Measurements from ENCODE around the gene DDX39A. TPM values are rescaled to one million over a fixed set of nuclear protein-coding genes. Genes with fewer than 3 reads are reported as not detected.

DDX39A gene
- total and polyA plus RNA-seq, 2 donors (not counting 1 experiment from before 2014, with no cell fraction given): 178 to 393 TPM

DNA sequence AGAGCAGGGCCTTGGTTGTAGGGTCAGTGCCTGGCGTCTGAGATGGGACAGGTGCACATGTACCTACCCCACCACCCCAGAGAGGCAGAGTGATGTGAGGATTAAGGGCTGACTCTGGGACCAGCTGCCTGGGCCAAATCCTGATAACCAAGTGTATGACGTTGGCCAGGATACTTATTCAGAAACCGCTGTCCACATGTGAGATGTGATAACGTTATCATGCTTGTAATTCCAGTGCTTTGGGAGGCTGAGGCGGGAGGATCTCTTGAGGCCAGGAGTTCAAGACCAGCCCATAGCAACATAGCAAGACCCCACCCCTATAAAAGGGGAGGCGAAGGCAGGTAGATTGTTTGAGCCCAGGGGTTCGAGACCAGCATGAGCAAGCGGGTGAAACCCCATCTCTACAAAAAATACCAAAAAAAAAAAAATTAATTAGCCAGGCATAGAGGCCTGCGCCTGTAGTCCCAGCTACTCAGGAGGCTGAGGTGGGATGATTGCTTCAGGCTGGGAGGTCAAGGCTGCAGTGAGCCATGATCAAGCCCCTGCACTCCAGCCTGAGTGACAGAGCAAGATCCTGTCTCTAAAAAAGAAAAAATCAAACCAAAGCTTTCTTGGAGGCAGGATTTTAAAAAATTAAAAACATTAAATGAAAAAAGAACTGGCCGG is 27.9 kb downstream of the DDX39A start:
- Mint-ChIP-seq H3K27me3 (no peaks in the 10 kb centered on the region), H3K4me3 (no peak overlapping the region), H3K4me1 (peaks cover 2% of the 10 kb centered on the region), H3K9me3 (ENCODE audit: insufficient read depth) (no peaks in the 10 kb centered on the region), H3K27ac (no peak overlapping the region)
- Histone ChIP-seq H3K4me2 (replicated peaks; ENCODE audit: low read depth, low read length, poor library complexity, severe bottlenecking) (no peak overlapping the region), H4K20me1 (ENCODE audit: control insufficient read depth, insufficient read depth, low read length, poor library complexity, severe bottlenecking) (peaks cover 5% of the 10 kb centered on the region), H3K4me3 (ENCODE audit: control extremely low read depth in 1 of 5, extremely low read depth in 1 of 5, insufficient read depth in 1 of 5, low read depth in 2 of 5, low read length in 4 of 5) (no peak overlapping the region), H3K4me1 (ENCODE audit: control insufficient read depth in 2 of 2, insufficient read depth in 2 of 2, low read length in 2 of 2) (no peaks in the 10 kb centered on the region), H3K27ac (ENCODE audit: low read length in 2 of 2) (no peak overlapping the region), H3K9ac (ENCODE audit: low read length) (no peak overlapping the region), H3K9me3 (ENCODE audit: control extremely low read depth in 1 of 3, control insufficient read depth in 2 of 3, insufficient read depth in 1 of 3, low read length in 2 of 3) (no peaks in the 10 kb centered on the region), H3K36me3 (replicated peaks in 1 of 2; ENCODE audit: control extremely low read depth in 1 of 2, control insufficient read depth in 1 of 2, extremely low read depth in 1 of 2, insufficient read depth in 2 of 2, low read length in 1 of 2) (peaks cover 0 to 48% of the 10 kb centered on the region in 2 experiments), H3K79me2 (ENCODE audit: control insufficient read depth, insufficient read depth, low read length) (peaks cover 9% of the 10 kb centered on the region), H2AFZ (ENCODE audit: insufficient read depth, low read depth, low read length, poor library complexity, severe bottlenecking) (no peak overlapping the region), H3K27me3 (replicated peaks in 1 of 4; ENCODE audit: control extremely low read depth in 1 of 4, control insufficient read depth in 3 of 4, insufficient read depth in 4 of 4, low read length in 3 of 4) (no peaks in the 10 kb centered on the region)
- DNase-seq (no peak), ATAC-seq (ENCODE audit: low read depth) (no peak)
- CTCF ChIA-PET: interaction anchor here (0.6 to 1.4 kb wide), 4 partner anchors 30 to 182 kb away, joined by 3 to 7 read pairs (median 4); no protein-coding TSS in a partner anchor
- WGBS (ENCODE audit: insufficient coverage): 100% methylated on average over 3 of the region's 10 CpGs
- TF ChIP-seq, protein P1, sequence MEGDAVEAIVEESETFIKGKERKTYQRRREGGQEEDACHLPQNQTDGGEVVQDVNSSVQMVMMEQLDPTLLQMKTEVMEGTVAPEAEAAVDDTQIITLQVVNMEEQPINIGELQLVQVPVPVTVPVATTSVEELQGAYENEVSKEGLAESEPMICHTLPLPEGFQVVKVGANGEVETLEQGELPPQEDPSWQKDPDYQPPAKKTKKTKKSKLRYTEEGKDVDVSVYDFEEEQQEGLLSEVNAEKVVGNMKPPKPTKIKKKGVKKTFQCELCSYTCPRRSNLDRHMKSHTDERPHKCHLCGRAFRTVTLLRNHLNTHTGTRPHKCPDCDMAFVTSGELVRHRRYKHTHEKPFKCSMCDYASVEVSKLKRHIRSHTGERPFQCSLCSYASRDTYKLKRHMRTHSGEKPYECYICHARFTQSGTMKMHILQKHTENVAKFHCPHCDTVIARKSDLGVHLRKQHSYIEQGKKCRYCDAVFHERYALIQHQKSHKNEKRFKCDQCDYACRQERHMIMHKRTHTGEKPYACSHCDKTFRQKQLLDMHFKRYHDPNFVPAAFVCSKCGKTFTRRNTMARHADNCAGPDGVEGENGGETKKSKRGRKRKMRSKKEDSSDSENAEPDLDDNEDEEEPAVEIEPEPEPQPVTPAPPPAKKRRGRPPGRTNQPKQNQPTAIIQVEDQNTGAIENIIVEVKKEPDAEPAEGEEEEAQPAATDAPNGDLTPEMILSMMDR (IDR thresholded peaks at IDR 0.05): no peak
- no peak for TF ChIP-seq EZH2 (IDR thresholded peaks at IDR 0.05; ENCODE audit: borderline replicate concordance, insufficient read depth, low read depth, low read length, poor library complexity, severe bottlenecking)
- POLR2A ChIA-PET: interaction anchor here (1.3 kb wide), 1 partner anchor 13 kb away, joined by 5 read pairs; no protein-coding TSS in a partner anchor
- intact Hi-C loops (cut with micrococcal nuclease): no loop called here

DNA sequence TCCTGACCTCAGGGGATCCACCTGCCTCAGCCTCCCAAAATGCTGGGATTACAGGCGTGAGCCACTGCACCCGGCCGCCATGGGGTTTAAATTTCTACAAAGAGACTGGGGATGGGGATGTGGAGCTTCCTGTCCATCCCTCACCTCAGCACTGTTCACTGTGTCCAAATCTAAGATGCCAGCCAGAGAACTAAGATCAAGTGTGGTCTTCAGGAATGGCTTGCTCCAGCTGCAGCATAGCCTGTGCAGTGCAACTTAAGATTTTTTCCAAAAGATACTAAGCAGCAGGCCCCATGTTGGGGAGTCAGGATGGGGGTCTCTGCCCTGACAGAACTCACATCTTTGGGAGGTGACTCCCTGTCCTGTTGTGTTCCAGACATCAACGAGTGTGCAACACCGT is 28.6 kb downstream of the DDX39A start:
- Histone ChIP-seq H3K79me2 (ENCODE audit: control insufficient read depth, insufficient read depth, low read length) (peaks cover 15% of the 10 kb centered on the region), H3K36me3 (replicated peaks in 1 of 2; ENCODE audit: control extremely low read depth in 1 of 2, control insufficient read depth in 1 of 2, extremely low read depth in 1 of 2, insufficient read depth in 2 of 2, low read length in 1 of 2) (peaks cover 0 to 41% of the 10 kb centered on the region in 2 experiments), H3K9ac (ENCODE audit: low read length) (no peak overlapping the region), H3K27me3 (replicated peaks in 1 of 4; ENCODE audit: control extremely low read depth in 1 of 4, control insufficient read depth in 3 of 4, insufficient read depth in 4 of 4, low read length in 3 of 4) (no peaks in the 10 kb centered on the region), H3K9me3 (ENCODE audit: control extremely low read depth in 1 of 3, control insufficient read depth in 2 of 3, insufficient read depth in 1 of 3, low read length in 2 of 3) (no peaks in the 10 kb centered on the region), H3K4me1 (ENCODE audit: control insufficient read depth in 2 of 2, insufficient read depth in 2 of 2, low read length in 2 of 2) (peaks cover 3 to 6% of the 10 kb centered on the region in 2 donors), H3K27ac (ENCODE audit: low read length in 2 of 2) (no peak overlapping the region), H4K20me1 (ENCODE audit: control insufficient read depth, insufficient read depth, low read length, poor library complexity, severe bottlenecking) (peaks cover under 1% of the 10 kb centered on the region), H3K4me2 (replicated peaks; ENCODE audit: low read depth, low read length, poor library complexity, severe bottlenecking) (no peak overlapping the region), H3K4me3 (ENCODE audit: control extremely low read depth in 1 of 5, extremely low read depth in 1 of 5, insufficient read depth in 1 of 5, low read depth in 2 of 5, low read length in 4 of 5) (no peak overlapping the region), H2AFZ (ENCODE audit: insufficient read depth, low read depth, low read length, poor library complexity, severe bottlenecking) (no peak overlapping the region)
- H3K27me3 Mint-ChIP-seq: no peaks in the 10 kb centered on the region
- no peak overlapping the region for H3K27ac Mint-ChIP-seq
- ChIA-PET POLR2A (no interaction called here), CTCF (interaction anchor here (0.6 kb wide), 1 partner anchor 183 kb away, joined by 3 read pairs; no protein-coding TSS in a partner anchor)
- no peaks in the 10 kb centered on the region for H3K9me3 Mint-ChIP-seq (ENCODE audit: insufficient read depth)
- DNase-seq (no peak), ATAC-seq (ENCODE audit: low read depth) (no peak)
- no peak for TF ChIP-seq EZH2 (IDR thresholded peaks at IDR 0.05; ENCODE audit: borderline replicate concordance, insufficient read depth, low read depth, low read length, poor library complexity, severe bottlenecking)
- TF ChIP-seq, protein P1 (IDR thresholded peaks at IDR 0.05): no peak
- peaks cover 4% of the 10 kb centered on the region for H3K4me1 Mint-ChIP-seq
- intact Hi-C loops (cut with micrococcal nuclease): no loop called here
- H3K4me3 Mint-ChIP-seq: no peak overlapping the region
- 86% methylated on average over 2 of the region's 5 CpGs for WGBS (ENCODE audit: insufficient coverage)
